ENCODE data around the gene PITX2.

PITX2 gene

DNA sequence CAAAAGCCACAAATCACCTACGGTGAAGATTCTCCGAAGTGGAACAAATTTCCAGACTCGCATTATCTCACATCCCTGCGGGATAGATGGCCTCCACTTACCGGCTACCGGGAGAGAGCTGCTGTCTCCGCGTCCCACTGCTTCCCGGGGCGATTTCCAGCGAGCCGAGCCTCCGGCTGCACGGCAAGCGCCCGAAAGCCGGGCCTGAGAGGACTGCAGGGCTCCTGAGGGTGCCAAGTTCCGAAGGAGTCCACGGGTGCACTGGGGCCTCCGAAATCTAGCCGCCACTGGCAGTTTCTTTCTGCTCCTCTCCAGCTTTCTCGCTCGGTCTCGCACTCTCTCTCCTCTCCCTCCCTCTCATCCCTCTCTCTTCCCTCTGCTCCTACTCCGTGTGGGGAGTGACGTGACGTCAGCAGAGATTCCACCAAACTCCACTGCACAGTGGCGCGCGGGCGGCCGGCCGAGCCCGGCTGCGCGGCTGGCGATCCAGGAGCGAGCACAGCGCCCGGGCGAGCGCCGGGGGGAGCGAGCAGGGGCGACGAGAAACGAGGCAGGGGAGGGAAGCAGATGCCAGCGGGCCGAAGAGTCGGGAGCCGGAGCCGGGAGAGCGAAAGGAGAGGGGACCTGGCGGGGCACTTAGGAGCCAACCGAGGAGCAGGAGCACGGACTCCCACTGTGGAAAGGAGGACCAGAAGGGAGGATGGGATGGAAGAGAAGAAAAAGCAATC, 14.0 kb upstream of the PITX2 start:
- DNase-seq (ENCODE audit: low spot score), result no peak

GRCh38 chr4:110636171-110636679, 13.3 kb upstream of the PITX2 start:
- DNase-seq (ENCODE audit: low spot score), result no peak

DNA sequence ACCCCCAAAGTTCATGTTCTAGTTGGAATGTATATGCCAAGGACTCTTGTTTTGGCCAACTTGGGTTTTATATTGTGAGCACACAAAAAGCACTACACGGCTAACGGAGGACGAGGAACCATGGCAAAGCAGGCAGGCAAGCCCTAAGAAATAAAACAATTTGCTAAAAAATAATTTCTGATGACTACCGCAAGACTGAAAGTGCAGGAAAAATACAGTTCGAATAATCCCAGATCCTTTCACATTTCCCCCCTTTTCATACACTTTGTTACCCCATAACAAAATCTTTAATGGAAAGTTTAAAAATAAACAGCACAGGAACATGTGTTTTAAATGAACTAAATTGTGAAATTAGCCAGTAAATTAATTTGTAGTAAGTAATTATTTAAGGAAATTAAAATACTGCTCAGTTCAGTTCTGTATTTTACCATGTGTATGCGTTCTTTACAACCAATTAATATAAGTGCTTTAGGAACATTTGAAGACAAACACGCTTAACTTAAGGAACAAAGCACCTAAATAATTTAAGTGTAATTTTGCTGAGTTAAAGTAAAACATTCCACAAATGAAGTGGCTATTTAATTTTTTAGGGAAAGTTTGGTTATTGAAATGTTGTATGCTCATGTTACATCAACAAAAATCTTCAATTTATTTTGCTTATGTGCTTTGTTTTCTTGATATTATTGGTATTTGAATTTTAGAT, 12.4 kb upstream of the PITX2 start:
- no peak for DNase-seq (ENCODE audit: low spot score)

DNA sequence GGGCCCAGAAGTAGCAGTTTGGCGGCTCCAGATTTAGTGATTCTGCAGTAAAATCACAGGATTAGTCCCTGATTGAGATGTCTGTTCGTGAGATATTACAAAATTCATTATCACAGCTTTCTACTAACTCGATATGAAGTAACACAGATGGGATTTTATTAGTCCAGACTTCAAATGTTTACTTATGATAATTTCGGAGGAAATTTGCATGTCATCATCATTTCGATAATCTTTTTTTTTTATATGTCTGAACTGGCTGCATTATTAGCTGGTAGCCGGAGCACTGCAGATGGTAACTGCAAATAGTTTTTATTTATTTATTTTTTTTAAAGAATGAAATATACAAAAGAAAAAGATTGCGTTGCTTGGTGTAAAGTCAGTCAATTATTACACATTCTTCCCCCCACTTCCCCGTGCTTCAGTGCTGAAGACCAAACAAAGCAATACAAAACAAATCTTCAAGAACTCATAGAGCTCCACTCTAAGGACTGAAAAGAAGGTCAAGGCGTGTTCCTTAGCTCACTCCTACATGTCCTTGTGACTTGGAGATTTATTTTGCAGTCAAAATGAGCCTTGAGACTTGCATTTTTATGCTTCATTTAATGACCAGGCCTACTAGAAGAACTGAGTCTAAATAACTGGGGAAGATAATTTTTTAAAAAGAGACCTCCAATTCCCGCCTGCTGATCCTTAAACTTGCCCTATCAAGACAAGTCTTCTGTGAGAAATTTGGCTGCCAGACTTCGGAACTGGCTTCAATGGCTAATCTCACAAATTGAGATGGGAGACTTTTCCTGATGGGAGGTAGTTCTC, 11.7 kb upstream of the PITX2 start:
- DNase-seq (ENCODE audit: low spot score), result no peak

- no peak for DNase-seq (ENCODE audit: low spot score)
Observed at GRCh38 chr4:110633358-110634341, 10.8 kb upstream of the PITX2 start.

GRCh38 chr4:110632506-110633357, 9.9 kb upstream of the PITX2 start:
- no peak for DNase-seq (ENCODE audit: low spot score)

- DNase-seq (ENCODE audit: low spot score), result peak; percentile 83
Observed at GRCh38 chr4:110631584-110632505, 9.0 kb upstream of the PITX2 start.

- DNase-seq (ENCODE audit: low spot score), result no peak
Observed at GRCh38 chr4:110630688-110631402, 8.0 kb upstream of the PITX2 start.

- no peak for DNase-seq (ENCODE audit: low spot score)
Observed at GRCh38 chr4:110629780-110630687, 7.2 kb upstream of the PITX2 start.

DNA sequence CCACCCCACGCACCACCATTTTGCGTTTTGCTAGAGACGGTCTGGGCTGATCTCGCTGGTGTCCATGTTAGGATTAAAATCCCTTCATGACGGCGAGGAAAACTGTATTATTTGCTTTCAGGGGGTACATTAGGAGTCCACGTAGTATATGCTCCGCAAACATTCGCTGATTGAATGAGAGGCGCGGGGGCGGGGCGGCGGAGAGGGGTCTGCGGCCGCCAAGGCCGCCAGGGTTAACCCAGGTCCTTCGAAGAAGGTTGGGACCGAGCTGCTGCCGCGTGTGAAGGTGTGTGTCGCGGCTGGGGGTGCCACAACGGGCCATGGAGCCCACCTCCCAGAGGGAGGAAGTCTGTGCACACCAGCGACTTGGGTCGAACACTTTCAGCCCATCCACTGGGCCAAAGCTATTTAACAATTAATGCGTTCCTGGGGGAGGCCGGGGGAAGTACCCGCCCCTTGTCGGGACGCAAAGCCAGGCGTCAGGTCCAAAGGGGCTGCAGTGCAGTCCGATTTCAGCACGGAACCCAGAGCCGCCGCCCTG, 6.4 kb upstream of the PITX2 start:
- no peak for DNase-seq (ENCODE audit: low spot score)

DNA sequence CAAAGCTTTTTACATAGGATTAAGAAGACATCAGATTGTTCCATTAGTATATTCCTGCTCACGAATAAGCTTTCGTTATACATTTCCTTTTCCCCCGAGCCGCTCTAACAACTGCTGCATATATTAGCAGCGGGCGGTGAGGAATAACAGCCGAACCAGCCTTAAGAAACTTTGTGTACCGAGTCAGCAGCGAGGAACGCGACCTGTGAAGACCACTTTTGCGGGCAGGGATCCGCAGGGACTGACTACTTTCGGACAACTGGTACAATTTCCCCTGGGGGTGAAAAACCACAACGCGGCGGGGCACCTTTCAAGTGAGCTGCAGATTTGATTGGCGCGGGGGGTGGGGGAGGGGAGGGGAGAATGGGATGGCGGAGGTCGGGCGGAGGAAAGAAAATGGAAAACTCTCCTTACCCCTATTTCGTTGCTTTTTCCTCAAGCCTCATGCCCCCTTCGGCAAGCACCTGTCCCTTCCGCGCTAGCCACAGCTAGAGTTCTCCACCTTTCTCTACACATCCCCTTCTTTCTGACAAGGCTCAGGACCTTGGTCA, 5.9 kb upstream of the PITX2 start:
- DNase-seq (ENCODE audit: low spot score), result no peak

DNA sequence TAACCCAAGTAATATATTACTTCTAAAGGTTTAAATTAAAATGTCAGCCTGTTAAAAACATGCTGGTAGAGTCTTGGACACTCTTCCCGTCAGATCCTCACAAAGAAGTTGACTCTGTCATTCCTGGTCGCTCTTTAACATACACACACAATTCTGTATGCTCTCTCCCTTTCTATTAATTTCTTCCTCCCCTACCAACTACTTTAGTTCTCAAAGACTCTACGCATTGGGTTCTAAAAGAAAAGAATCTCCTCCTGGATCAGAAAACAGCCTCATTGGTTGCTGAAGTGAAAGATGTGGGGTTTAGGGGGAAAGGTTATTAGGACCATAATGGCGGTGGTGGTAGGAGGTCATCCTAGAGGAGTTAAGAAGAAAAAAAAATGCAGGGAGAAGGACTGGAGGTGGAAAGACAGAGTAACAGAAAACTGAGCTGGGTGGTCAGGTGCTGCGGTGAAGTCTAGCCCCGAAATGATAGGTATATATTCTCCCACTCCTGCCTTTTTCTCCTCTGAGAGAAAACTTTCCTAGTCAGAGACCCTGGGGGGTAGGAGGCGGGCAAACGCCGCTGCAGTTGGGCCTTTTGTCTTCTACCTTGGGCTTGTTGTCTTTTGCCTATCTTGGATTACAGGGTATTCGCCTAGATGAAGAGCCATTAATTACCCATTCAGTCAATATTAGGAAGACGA, 5.2 kb upstream of the PITX2 start:
- DNase-seq (ENCODE audit: low spot score), result no peak

- DNase-seq (ENCODE audit: low spot score), result no peak
Observed at GRCh38 chr4:110626532-110627153, 3.8 kb upstream of the PITX2 start.

DNA sequence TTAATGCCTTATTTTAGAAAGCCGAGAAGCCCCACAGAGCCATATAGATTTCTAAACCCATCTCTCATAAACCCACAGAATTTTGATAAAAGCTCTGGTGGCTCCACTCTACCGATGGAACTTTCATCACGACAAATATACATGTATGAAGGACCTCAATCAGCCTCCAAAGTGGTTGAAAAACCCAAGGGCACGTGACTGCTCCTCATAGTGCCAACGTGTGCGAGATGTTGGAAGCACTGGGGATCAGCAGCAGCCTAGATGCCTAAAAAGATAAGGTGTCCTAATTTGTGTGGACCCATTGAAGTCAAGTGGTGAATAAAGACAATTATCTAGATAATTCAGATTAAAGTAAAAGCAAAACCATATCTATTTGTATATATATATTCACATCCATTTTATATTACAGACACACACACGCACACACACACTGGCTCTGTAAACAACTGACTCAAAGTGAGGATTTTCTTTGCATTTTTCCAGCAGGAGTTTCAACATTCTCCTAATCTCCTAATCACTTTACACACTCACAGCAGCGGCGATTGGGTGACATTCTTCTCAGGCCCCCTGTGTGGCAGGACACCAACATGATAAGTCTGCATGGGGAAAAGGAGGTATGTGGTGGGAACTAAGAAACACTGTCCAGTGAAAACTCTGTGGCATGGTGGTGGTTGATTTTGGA, 2.8 kb upstream of the PITX2 start:
- DNase-seq (ENCODE audit: low spot score), result no peak

DNA sequence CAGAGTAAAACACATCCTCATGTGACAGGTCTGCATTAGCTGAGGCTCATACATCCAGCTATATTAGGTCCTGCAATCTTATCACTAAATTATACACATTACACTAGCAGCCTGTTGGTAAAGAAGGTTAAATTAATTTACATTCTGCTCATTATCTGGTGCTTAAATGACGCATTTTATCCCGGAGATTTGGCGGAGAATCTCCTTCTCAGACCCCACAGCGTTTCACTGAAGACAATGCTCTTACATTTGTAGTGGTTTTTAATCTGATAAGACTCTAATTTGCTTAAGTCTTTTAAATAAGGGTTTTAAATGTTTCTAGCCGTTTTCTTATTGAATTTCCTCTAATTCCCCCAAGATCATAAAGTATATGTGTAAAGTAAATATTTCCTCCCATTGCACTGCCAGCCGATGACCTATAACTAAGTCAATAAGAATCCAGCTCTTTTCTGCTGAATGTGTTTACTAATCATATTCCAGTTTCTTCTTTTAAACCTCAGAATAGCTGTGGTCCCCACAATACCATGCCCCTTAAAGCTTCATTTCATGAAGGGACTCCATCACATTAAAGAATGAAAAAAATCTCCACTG, 2.1 kb upstream of the PITX2 start:
- DNase-seq (ENCODE audit: low spot score), result no peak

All from Ammon's horn (tissue), 1 donor.